Effector memory CD8-positive, alpha-beta T cell (primary cell): ENCODE measurements around the gene MUTYH.

Source experiments
- ATAC-seq: fragments of 150-1000 bp; cut with Tn5 transposase; replicated peaks from 2 replicates; pipeline ENCODE4 v1.10.0; 2021; ENCODE audit warnings: mild to moderate bottlenecking, moderate library complexity
- DNase-seq, 3 experiments: peaks; one replicate each; pipeline ENCODE4 v3.0.0; 2021
- H3K27ac Mint-ChIP-seq, 2 donors: one replicate each; pipeline ENCODE4 v1.8.0; 2022; ENCODE audit warnings: mild to moderate bottlenecking in 2 of 2, mixed read lengths in 2 of 2, moderate library complexity in 2 of 2
- H3K27me3 Mint-ChIP-seq, 2 donors: one replicate each; pipeline ENCODE4 v1.8.0; 2022; ENCODE audit warnings: mixed read lengths in 2 of 2
- H3K36me3 Mint-ChIP-seq: one replicate; pipeline ENCODE4 v1.8.0; 2022; ENCODE audit warnings: mild to moderate bottlenecking, moderate library complexity, mixed read lengths; ENCODE audit not compliant: insufficient read depth
- H3K4me1 Mint-ChIP-seq, 2 donors: one replicate each; pipeline ENCODE4 v1.8.0; 2022; ENCODE audit warnings: low read depth in 2 of 2, mixed read lengths in 2 of 2
- H3K4me3 Mint-ChIP-seq, 2 donors: one replicate each; pipeline ENCODE4 v1.8.0; 2022; ENCODE audit warnings: mild to moderate bottlenecking in 2 of 2, mixed read lengths in 2 of 2, moderate library complexity in 2 of 2
- H3K9me3 Mint-ChIP-seq, 2 donors: one replicate each; pipeline ENCODE4 v1.8.0; 2022; ENCODE audit warnings: mixed read lengths in 2 of 2

The MUTYH gene

GRCh38 chr1:45325851-45326506 lies 14.3 kb downstream of the MUTYH start:
- Mint-ChIP-seq H3K9me3 (no peaks in the 10 kb centered on the region), H3K27ac (peak overlapping the region in 1 of 2 donors; percentile 44), H3K36me3 (peaks cover 10% of the 10 kb centered on the region), H3K4me1 (peaks cover 0 to 9% of the 10 kb centered on the region in 2 donors), H3K4me3 (peak overlapping the region; percentile 77 to 81), H3K27me3 (no peaks in the 10 kb centered on the region)
- DNase-seq (no peak), ATAC-seq (no peak)

- no peaks in the 10 kb centered on the region for H3K9me3 Mint-ChIP-seq
- DNase-seq: no peak
- no peak for ATAC-seq
- H3K4me1 Mint-ChIP-seq: peaks cover 0 to 2% of the 10 kb centered on the region in 2 donors
- peaks cover 3% of the 10 kb centered on the region for H3K36me3 Mint-ChIP-seq
- H3K27me3 Mint-ChIP-seq: no peaks in the 10 kb centered on the region
- H3K27ac Mint-ChIP-seq: no peak overlapping the region
- H3K4me3 Mint-ChIP-seq: no peak overlapping the region
Observed at GRCh38 chr1:45322486-45323040, 17.7 kb downstream of the MUTYH start.

- Mint-ChIP-seq H3K27me3 (no peaks in the 10 kb centered on the region), H3K4me3 (no peak overlapping the region), H3K27ac (no peak overlapping the region), H3K4me1 (no peaks in the 10 kb centered on the region), H3K9me3 (no peaks in the 10 kb centered on the region), H3K36me3 (no peaks in the 10 kb centered on the region)
- DNase-seq: no peak
- ATAC-seq: no peak
Observed at GRCh38 chr1:45321444-45321843, 18.8 kb downstream of the MUTYH start.

DNA sequence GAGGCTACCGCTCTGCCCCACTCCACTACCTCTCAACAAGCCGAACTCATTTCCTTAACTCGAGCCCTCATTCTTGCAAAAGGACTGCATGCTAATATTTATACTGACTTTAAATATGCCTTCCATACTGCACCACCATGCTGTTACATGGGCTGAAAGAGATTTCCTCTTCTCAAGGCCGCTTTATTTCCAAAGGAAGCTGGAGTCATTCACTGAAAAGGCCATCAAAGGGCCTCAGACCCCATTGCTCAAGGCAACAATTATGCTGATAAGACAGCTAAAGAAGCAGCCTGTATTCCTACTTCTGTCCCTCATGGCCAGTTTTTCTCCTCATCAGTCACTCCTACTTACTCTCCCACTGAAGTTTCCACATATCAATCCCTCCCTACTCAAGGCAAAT lies 20.5 kb downstream of the MUTYH start:
- Mint-ChIP-seq H3K27ac (no peak overlapping the region), H3K36me3 (no peaks in the 10 kb centered on the region), H3K9me3 (no peaks in the 10 kb centered on the region), H3K4me1 (no peaks in the 10 kb centered on the region), H3K27me3 (no peaks in the 10 kb centered on the region), H3K4me3 (no peak overlapping the region)
- no peak for DNase-seq
- ATAC-seq: no peak

DNA sequence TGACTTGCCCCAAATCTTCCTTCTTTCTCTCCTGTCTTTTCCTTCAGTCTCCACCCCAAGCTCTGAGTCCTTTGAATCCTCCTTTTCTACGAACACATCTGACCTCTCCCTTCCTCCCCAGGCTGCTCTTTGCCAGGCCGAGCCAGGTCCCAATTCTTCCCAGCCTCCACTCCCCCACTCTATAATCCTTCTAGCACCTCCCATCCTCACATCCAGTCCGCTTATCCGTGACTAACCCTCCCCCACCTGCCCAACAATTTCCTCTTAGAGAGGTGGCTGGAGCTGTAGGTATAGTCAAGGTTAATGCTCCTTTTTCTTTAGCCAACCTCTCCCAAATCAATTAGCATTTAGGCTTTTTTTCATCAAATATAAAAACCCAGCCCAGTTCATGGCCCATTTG lies 23.1 kb downstream of the MUTYH start:
- ATAC-seq (no peak), DNase-seq (no peak)
- Mint-ChIP-seq H3K4me1 (no peaks in the 10 kb centered on the region), H3K27ac (no peak overlapping the region), H3K4me3 (no peak overlapping the region), H3K27me3 (peaks cover 0 to 6% of the 10 kb centered on the region in 2 donors), H3K36me3 (no peaks in the 10 kb centered on the region), H3K9me3 (no peaks in the 10 kb centered on the region)

GRCh38 chr1:45314266-45314665 lies 26.0 kb downstream of the MUTYH start:
- Mint-ChIP-seq H3K9me3 (no peaks in the 10 kb centered on the region), H3K36me3 (no peaks in the 10 kb centered on the region), H3K4me1 (no peaks in the 10 kb centered on the region), H3K27ac (no peak overlapping the region), H3K4me3 (no peak overlapping the region), H3K27me3 (peaks cover 0 to 6% of the 10 kb centered on the region in 2 donors)
- DNase-seq (no peak), ATAC-seq (no peak)

- H3K4me3 Mint-ChIP-seq: no peak overlapping the region
- no peaks in the 10 kb centered on the region for H3K9me3 Mint-ChIP-seq
- no peak overlapping the region for H3K27ac Mint-ChIP-seq
- DNase-seq: no peak
- no peaks in the 10 kb centered on the region for H3K27me3 Mint-ChIP-seq
- H3K4me1 Mint-ChIP-seq: peaks cover 11 to 15% of the 10 kb centered on the region in 2 donors
- ATAC-seq: no peak
- peaks cover 12% of the 10 kb centered on the region for H3K36me3 Mint-ChIP-seq
Observed at GRCh38 chr1:45306905-45307304, 33.3 kb downstream of the MUTYH start.

DNA sequence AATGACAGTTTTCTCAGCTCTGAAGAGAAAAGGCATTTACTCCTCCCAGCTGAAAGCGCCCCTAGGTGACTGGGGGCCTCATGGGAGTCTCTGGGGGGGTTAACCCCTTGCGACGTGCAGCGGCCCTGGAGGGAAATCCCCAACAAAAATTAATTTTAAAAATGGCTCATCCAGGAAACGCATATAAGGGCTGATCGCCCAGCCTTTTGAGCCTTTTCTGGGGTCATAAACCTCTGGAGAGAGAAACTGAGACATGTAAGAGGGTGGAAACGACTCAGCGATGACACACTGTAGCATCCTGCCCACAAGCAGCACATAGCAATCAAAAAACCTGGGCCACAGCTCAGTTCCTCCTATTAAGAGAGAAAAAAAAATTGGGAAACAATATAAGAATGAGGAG lies 33.9 kb downstream of the MUTYH start:
- Mint-ChIP-seq H3K36me3 (peaks cover 12% of the 10 kb centered on the region), H3K4me1 (peaks cover 11 to 15% of the 10 kb centered on the region in 2 donors), H3K27me3 (no peaks in the 10 kb centered on the region), H3K9me3 (no peaks in the 10 kb centered on the region), H3K4me3 (peak overlapping the region in 1 of 2 donors; percentile 24), H3K27ac (peak overlapping the region; percentile 68 to 95)
- DNase-seq (no peak), ATAC-seq (no peak)

GRCh38 chr1:45305231-45305630 lies 35.0 kb downstream of the MUTYH start:
- ATAC-seq (no peak), DNase-seq (no peak)
- Mint-ChIP-seq H3K36me3 (peaks cover 12% of the 10 kb centered on the region), H3K27ac (peak overlapping the region; percentile 95 to 96), H3K9me3 (no peaks in the 10 kb centered on the region), H3K4me1 (peaks cover 11 to 15% of the 10 kb centered on the region in 2 donors), H3K27me3 (no peaks in the 10 kb centered on the region), H3K4me3 (peak overlapping the region; percentile 90 to 91)

- peak overlapping the region; percentile 95 to 96 for H3K27ac Mint-ChIP-seq
- no peak for ATAC-seq
- H3K9me3 Mint-ChIP-seq: no peaks in the 10 kb centered on the region
- H3K4me1 Mint-ChIP-seq: peaks cover 13 to 15% of the 10 kb centered on the region in 2 donors
- no peaks in the 10 kb centered on the region for H3K27me3 Mint-ChIP-seq
- no peak for DNase-seq
- H3K4me3 Mint-ChIP-seq: peak overlapping the region; percentile 90 to 91
- H3K36me3 Mint-ChIP-seq: peaks cover 12% of the 10 kb centered on the region
Observed at GRCh38 chr1:45304311-45305081, 35.7 kb downstream of the MUTYH start.

GRCh38 chr1:45303520-45304310 lies 36.5 kb downstream of the MUTYH start:
- H3K9me3 Mint-ChIP-seq: no peaks in the 10 kb centered on the region
- no peaks in the 10 kb centered on the region for H3K27me3 Mint-ChIP-seq
- H3K4me1 Mint-ChIP-seq: peaks cover 13 to 15% of the 10 kb centered on the region in 2 donors
- peak; percentile 88 to 91 (median 91) for DNase-seq
- H3K36me3 Mint-ChIP-seq: peaks cover 12% of the 10 kb centered on the region
- peak overlapping the region; percentile 95 to 96 for H3K27ac Mint-ChIP-seq
- H3K4me3 Mint-ChIP-seq: peak overlapping the region; percentile 90 to 91
- ATAC-seq: peak; percentile 83

DNA sequence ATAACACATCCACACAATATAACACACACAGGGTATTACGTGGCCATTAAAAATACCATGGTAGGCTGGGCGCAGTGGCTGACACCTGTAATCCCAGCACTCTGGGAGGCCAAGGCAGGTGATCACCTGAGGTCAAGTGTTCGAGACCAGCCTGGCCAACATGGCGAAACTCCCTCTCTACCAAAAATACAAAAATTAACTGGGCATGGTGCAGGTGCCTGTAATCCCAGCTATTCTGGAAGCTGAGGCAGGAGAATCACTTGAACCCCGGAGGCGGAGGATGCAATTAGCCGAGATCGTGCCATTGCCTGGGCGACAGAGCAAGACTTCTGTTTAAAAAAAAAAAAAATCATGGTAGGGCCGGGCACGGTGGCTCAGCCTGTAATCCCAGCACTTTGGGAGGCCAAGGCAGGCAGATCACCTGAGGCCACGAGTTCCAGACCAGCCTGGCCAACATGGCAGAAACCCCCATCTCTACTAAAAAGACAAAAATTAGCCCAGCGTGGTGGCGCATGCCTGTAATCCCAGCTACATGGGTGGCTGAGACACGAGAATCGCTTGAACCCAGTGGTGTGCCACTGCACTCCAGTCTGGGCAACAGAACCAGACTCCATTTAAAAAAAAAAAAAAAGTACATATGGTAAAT lies 37.6 kb downstream of the MUTYH start:
- peaks cover 13 to 15% of the 10 kb centered on the region in 2 donors for H3K4me1 Mint-ChIP-seq
- H3K27me3 Mint-ChIP-seq: no peaks in the 10 kb centered on the region
- no peaks in the 10 kb centered on the region for H3K9me3 Mint-ChIP-seq
- ATAC-seq (no peak), DNase-seq (no peak)
- H3K27ac Mint-ChIP-seq: peak overlapping the region; percentile 95 to 96
- peaks cover 12% of the 10 kb centered on the region for H3K36me3 Mint-ChIP-seq
- H3K4me3 Mint-ChIP-seq: peak overlapping the region; percentile 90 to 91

DNA sequence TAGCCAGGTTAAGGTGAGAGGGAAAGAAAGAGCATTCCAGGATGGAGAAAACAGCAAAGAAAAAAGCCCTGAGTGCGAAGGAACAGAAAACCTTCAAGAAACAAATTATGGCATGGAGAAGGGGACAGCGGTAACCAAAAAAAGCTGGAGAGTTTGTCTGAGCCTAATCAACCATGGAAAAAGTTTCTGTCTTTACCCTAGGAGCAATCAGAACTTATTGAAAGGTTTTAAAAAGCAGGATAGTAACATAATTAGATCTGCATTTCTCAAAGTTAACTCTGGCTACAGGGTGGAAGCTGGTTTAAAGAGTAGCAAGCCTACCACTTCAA lies 39.6 kb downstream of the MUTYH start:
- no peak for DNase-seq
- Mint-ChIP-seq H3K4me3 (no peak overlapping the region), H3K36me3 (peaks cover 12% of the 10 kb centered on the region), H3K27ac (no peak overlapping the region), H3K9me3 (no peaks in the 10 kb centered on the region), H3K27me3 (no peaks in the 10 kb centered on the region), H3K4me1 (peaks cover 10 to 12% of the 10 kb centered on the region in 2 donors)
- no peak for ATAC-seq
